ENCODE measurements around the gene SLC39A12.

Gene SLC39A12

DNA sequence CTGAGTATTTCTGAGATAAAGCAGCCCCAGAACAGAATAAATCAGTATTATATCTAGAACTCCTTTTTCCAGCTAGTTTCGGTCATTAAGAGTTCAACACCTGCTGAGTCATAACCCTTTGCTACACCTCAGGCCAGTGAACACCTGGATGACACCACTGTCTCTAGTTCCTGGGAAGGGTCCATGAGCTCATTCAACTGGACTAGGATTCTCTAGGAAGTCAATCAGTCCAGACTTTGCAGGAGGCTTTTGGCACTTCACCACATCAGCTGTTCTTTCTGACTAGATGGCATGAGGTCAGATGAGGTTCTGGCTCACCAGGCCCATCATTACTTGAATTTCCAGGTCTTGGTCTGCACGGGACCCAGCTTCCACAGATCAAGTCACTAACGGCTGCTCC, 11.7 kb downstream of the SLC39A12 start:
- TF ChIP-seq, protein P1, sequence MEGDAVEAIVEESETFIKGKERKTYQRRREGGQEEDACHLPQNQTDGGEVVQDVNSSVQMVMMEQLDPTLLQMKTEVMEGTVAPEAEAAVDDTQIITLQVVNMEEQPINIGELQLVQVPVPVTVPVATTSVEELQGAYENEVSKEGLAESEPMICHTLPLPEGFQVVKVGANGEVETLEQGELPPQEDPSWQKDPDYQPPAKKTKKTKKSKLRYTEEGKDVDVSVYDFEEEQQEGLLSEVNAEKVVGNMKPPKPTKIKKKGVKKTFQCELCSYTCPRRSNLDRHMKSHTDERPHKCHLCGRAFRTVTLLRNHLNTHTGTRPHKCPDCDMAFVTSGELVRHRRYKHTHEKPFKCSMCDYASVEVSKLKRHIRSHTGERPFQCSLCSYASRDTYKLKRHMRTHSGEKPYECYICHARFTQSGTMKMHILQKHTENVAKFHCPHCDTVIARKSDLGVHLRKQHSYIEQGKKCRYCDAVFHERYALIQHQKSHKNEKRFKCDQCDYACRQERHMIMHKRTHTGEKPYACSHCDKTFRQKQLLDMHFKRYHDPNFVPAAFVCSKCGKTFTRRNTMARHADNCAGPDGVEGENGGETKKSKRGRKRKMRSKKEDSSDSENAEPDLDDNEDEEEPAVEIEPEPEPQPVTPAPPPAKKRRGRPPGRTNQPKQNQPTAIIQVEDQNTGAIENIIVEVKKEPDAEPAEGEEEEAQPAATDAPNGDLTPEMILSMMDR (IDR thresholded peaks at IDR 0.05; ENCODE audit: low read depth, low read length, missing control alignments): no peak
- no peak for DNase-seq (ENCODE audit: low read depth)
- no peak overlapping the region for H3K4me3 ChIP-seq (ENCODE audit: low read depth, low read length)

DNA sequence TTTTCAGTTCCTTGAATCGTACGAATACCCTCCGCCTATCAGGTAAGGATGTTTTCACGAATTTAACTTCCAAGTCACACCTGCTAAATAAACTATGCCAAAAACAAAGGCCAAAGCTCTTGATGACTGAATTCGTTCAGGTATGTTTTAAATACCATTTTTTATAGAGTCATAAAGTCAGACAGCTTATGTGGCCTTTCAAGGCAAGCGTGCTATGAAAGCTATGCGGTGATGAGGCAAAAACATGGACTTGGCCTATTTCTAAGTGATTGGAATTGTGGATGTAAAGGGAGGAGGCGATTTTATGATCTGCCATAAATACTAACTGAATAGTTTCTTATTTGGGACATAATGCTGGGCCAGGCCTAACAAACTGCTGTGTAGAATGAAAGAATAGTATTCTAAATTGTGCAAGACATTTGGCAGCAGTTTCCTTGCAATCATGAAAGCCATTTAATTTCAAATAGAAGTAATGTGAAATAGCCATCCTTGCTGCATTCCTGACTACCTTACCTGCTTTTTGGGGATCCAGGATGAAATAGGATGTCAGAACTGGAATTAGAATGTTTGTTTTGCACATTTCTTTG, 14.0 kb downstream of the SLC39A12 start:
- TF ChIP-seq, protein P1 (IDR thresholded peaks at IDR 0.05; ENCODE audit: low read depth, low read length, missing control alignments): no peak
- DNase-seq (ENCODE audit: low read depth): no peak
- no peak overlapping the region for H3K4me3 ChIP-seq (ENCODE audit: low read depth, low read length)

- no peak for DNase-seq (ENCODE audit: low read depth)
- no peak overlapping the region for H3K4me3 ChIP-seq (ENCODE audit: low read depth, low read length)
- TF ChIP-seq, protein P1 (IDR thresholded peaks at IDR 0.05; ENCODE audit: low read depth, low read length, missing control alignments): no peak
Measured at GRCh38 chr10:17974505-17974904, 22.8 kb downstream of the SLC39A12 start.

DNA sequence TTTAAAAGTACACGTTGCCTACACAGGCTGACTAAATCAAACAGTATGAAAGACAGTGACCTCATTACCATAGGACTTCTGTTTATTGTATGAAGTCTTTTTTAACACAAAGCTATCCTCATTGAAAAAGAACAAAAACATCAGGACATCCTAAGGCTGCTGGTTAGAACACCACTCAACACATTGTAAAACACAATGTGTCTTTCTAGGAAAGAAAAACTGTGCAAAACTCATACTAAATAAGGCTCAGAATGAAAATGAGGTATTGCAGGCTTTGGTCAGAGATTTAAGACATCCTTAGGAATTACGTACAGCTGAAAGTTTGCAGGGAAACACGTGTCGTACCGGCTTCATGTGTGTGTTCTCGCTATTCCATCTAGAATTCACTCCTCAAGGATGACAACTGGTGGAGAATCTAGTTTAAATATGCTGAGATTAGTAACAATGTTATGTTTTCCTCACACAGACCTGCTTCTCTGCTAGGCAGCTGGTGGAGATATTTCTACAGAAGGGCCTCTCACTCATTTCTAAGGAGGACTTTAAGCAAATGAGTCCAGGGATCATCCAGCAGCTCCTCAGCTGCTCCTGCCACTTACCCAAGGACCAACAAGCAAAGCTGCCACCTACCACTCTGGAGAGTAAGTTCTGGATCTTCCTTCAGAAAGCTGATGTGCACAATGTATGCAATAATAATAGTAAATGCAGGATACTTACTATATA, 29.3 kb downstream of the SLC39A12 start:
- no peak overlapping the region for H3K4me3 ChIP-seq (ENCODE audit: low read depth, low read length)
- TF ChIP-seq, protein P1 (IDR thresholded peaks at IDR 0.05; ENCODE audit: low read depth, low read length, missing control alignments): no peak
- DNase-seq (ENCODE audit: low read depth): no peak

DNA sequence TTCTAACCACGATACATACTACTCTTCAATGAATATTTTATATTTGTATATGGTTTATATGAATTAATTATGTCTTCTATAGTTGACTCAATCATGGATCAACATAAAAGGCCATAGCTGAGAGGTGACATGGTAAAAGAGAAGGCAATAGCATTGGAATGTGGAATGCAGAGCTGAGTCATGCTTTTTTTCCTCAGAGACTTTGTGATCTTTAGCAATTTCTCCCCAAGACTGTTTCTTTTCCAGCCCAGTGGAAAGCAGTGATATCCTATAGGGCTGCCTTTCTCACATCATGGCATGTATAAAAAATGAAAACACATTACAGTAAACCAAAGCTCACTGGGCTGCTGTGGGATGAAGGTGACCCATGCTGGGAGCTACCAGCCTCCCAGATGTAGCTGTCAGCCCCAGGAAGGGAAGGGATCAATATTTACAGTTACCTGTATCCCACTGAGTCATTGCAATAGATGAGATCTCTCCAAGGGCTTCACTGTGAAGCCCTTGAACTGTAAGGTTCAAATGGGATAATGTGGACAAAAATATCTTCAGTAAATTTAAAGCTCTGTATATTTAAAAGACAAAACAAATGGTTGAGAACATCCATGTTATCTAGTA, 30.2 kb downstream of the SLC39A12 start:
- DNase-seq (ENCODE audit: low read depth): no peak
- no peak overlapping the region for H3K4me3 ChIP-seq (ENCODE audit: low read depth, low read length)
- TF ChIP-seq, protein P1 (IDR thresholded peaks at IDR 0.05; ENCODE audit: low read depth, low read length, missing control alignments): no peak

- TF ChIP-seq, protein P1 (IDR thresholded peaks at IDR 0.05; ENCODE audit: low read depth, low read length, missing control alignments): no peak
- no peak overlapping the region for H3K4me3 ChIP-seq (ENCODE audit: low read depth, low read length)
- DNase-seq (ENCODE audit: low read depth): peak; percentile 29
Measured at GRCh38 chr10:17984056-17984455, 32.3 kb downstream of the SLC39A12 start.
